ENCODE data around the gene COL5A3.

The COL5A3 gene

DNA sequence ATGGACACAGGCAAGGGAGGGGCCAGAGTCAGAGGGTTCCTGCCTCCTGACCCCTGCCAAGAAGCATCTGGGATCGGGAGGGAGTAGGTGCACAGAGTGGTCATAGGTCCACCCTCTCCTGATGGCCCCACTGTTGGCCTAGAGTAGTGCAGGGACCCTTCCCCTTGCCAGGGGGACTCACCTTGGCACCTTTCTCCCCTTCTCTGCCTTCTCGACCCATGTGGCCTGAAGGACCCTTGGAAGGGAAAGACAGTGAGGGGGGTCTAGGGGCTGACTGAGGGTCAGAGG is 40.7 kb downstream of the COL5A3 start:
- TF ChIP-seq, protein P1, sequence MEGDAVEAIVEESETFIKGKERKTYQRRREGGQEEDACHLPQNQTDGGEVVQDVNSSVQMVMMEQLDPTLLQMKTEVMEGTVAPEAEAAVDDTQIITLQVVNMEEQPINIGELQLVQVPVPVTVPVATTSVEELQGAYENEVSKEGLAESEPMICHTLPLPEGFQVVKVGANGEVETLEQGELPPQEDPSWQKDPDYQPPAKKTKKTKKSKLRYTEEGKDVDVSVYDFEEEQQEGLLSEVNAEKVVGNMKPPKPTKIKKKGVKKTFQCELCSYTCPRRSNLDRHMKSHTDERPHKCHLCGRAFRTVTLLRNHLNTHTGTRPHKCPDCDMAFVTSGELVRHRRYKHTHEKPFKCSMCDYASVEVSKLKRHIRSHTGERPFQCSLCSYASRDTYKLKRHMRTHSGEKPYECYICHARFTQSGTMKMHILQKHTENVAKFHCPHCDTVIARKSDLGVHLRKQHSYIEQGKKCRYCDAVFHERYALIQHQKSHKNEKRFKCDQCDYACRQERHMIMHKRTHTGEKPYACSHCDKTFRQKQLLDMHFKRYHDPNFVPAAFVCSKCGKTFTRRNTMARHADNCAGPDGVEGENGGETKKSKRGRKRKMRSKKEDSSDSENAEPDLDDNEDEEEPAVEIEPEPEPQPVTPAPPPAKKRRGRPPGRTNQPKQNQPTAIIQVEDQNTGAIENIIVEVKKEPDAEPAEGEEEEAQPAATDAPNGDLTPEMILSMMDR (IDR thresholded peaks at IDR 0.05; ENCODE audit: low read depth, low read length), result no peak
- H3K4me3 ChIP-seq (ENCODE audit: low read depth, low read length), result no peak overlapping the region
- in situ Hi-C loops (cut with HindIII; ENCODE audit: low sequenced_read_pairs), result no loop called here
- no peak for DNase-seq (ENCODE audit: low read depth, low spot score)

DNA sequence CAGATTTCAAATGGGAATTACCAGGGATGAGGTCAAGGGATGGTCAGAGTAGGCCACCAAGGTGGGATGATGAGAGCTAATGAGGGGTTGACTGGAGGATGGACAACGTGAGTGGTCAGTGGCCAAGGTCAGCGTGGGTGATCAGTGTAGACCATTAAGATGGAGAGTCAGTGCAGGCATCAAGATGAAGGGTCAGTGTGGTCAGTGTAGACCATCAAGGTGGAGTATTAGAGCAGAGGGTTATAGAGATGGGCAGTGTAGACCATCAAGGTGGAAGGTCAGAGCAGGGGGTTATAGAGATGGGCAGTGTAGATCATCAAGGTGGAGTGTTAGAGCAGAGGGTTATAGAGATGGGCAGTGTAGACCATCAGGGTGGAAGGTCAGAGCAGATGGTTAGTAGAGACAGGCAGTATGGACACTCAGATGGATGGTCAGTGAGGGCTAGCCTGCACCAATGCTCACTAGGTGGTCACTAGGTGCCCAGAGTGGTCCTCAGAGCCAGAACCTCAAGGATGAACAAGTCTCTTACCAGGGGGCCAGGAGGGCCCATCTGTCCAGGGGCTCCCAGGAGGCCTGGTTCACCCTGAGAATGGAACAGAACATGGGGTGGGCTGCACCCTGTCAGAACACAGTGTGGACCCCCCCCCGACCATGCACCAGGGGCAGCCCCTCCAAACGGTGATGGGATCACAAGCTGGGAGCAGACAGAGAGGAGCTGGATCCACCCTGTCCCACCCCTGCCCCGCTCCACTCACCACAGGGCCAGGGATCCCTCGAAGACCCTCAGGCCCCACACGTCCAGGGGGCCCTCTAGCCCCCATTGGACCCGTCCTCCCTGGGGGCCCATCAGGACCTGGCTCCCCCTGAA is 41.2 kb downstream of the COL5A3 start:
- no peak overlapping the region for H3K4me3 ChIP-seq (ENCODE audit: low read depth, low read length)
- TF ChIP-seq, protein P1 (IDR thresholded peaks at IDR 0.05; ENCODE audit: low read depth, low read length), result no peak
- no peak for DNase-seq (ENCODE audit: low read depth, low spot score)
- in situ Hi-C loops (cut with HindIII; ENCODE audit: low sequenced_read_pairs), result no loop called here

DNA sequence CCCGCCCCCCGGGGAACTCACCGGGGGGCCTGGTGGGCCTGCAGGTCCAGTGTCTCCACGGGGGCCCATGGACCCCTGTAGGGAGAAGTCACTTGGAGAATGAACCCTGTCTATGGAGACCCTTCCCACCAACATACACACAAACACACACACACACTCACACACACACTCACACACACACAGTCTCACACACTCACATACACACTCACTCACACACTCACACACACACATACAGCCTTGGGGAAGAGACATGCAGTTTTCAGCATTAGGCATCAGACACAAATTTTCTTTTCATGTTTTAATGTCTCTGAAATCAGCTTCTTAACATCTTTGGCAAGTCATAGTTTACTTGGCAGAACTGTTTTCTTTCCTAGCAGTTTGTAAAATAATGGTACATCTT is 43.0 kb downstream of the COL5A3 start:
- DNase-seq (ENCODE audit: low read depth, low spot score), result no peak
- TF ChIP-seq, protein P1 (IDR thresholded peaks at IDR 0.05; ENCODE audit: low read depth, low read length), result no peak
- in situ Hi-C loops (cut with HindIII; ENCODE audit: low sequenced_read_pairs), result no loop called here
- no peak overlapping the region for H3K4me3 ChIP-seq (ENCODE audit: low read depth, low read length)

DNA sequence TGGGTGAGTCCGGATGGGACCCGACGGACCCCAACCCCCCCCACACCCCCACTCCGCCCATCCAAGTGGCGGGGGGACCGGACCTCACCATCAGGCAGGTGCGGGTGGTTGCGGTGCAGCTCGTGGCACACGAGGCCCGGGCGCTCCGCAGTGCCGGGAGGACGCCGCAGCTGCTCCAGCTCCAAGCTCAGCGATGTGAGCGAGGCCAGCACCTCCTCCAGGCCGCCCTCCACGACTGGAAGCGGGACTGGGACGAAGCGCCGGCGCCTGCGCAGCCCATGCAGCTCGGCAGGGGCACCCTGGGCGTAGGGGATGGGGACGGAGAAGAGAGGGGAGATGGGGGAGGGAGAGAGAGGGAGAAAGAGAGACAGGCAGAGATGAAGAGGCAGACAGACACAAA is 43.9 kb downstream of the COL5A3 start:
- DNase-seq (ENCODE audit: low read depth, low spot score), result no peak
- TF ChIP-seq, protein P1 (IDR thresholded peaks at IDR 0.05; ENCODE audit: low read depth, low read length), result no peak
- in situ Hi-C loops (cut with HindIII; ENCODE audit: low sequenced_read_pairs), result no loop called here
- H3K4me3 ChIP-seq (ENCODE audit: low read depth, low read length), result no peak overlapping the region

DNA sequence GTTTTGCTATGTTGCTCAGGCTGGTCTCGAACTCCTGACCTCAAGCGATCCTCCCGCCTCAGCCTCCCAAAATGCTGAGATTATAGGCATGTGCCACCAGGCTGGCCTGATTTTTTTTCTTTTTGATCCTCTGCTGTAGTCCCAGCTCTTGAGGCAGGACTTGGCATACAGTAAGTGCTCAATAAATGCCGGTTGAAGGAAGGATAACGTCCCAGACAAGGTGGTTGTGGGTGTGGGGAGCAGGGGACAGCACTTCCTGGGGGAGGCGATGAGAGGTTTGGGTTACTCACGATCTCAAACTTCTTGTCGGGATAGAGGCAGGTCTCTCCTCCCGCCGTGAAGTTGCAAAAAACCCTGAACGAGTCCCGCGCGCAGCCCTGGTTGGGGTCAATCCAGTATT is 44.3 kb downstream of the COL5A3 start:
- no peak for DNase-seq (ENCODE audit: low read depth, low spot score)

DNA sequence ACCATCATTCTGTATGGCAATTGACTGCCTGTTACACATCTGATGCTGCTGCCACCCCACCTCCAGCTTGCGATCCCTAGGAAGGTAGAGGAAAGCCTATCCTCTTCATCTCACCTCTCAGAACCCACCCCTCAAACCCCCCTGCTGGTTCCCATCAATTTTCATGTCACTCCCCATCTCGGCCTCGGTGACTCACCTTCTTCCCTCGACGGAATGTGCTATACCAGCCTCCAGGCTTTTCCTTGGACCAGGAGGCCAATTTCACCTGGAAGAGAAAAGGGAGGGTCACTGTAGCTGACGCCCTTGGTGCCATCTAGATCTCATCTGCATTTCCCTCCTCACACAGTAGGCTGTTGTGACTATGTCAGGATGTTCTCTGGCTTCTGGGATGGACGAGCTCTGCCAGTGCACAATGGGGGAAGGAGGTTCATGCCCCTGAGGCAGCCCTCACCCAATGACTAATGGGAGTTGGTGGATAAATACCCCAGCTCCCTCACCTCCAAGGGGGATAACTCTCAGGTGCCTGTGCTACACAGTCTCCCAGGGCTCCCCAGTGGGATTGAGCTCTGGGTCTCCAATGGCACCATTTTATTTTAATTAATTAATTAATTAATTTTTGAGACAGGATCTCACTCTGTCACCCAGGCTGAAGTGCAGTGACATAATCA is 47.5 kb downstream of the COL5A3 start:
- TF ChIP-seq, protein P1 (IDR thresholded peaks at IDR 0.05; ENCODE audit: low read depth, low read length), result no peak
- in situ Hi-C loops (cut with HindIII; ENCODE audit: low sequenced_read_pairs), result no loop called here
- H3K4me3 ChIP-seq (ENCODE audit: low read depth, low read length), result no peak overlapping the region
- no peak for DNase-seq (ENCODE audit: low read depth, low spot score)

More for the DNA sequence above, 44.3 kb downstream of the COL5A3 start:
- TF ChIP-seq, protein P1 (IDR thresholded peaks at IDR 0.05; ENCODE audit: low read depth, low read length), result no peak
- no peak overlapping the region for H3K4me3 ChIP-seq (ENCODE audit: low read depth, low read length)
- in situ Hi-C loops (cut with HindIII; ENCODE audit: low sequenced_read_pairs), result no loop called here

Data from astrocyte of the spinal cord (primary cell).